Gastroesophageal sphincter (tissue), 4 donors: ENCODE results near the gene KRT3. TPM values are rescaled to one million over a fixed set of nuclear protein-coding genes. Genes with fewer than 3 reads are reported as not detected.

Experiments used
- ATAC-seq: fragments of 150-250 bp; one replicate; pipeline ENCODE4 v1.9.1; 2016; ENCODE audit warnings: mild to moderate bottlenecking, moderate library complexity
- H3K27ac ChIP-seq, 4 donors: fragments of 200-600 bp; sonication (generic) in 3 of 4; 1 replicate in 3 of 4; 2 replicates in 1 of 4; pipeline ENCODE4 v1.5.1; 2016 to 2019
- H3K27me3 ChIP-seq: fragments of 200-600 bp; sonication (generic); one replicate; pipeline ENCODE4 v1.5.1; 2019
- H3K36me3 ChIP-seq, 2 donors: fragments of 200-600 bp; sonication (generic); one replicate each; pipeline ENCODE4 v1.5.1; 2019; ENCODE audit warnings: control low read depth in 1 of 2
- H3K4me1 ChIP-seq, 3 donors: fragments of 200-600 bp; sonication (generic); 1 replicate in 2 of 3; 2 replicates in 1 of 3; pipeline ENCODE4 v1.5.1; 2016 to 2019; ENCODE audit warnings: control low read depth in 2 of 3
- H3K4me3 ChIP-seq, 2 donors: fragments of 200-600 bp; sonication (generic); one replicate each; pipeline ENCODE4 v1.5.1; 2019; ENCODE audit warnings: mild to moderate bottlenecking in 1 of 2, moderate library complexity in 1 of 2
- H3K9me3 ChIP-seq, 3 donors: fragments of 200-600 bp; sonication (generic); one replicate each; pipeline ENCODE4 v1.5.1; 2017 to 2019; ENCODE audit warnings: control low read depth in 2 of 3
- EP300 ChIP-seq: sonication (generic); formaldehyde crosslinking; IDR thresholded peaks from one replicate; pipeline ENCODE4 v1.6.1; 2017; ENCODE audit warnings: antibody characterized with exemption, mild to moderate bottlenecking
- POLR2A ChIP-seq, 2 donors: fragments of 450-650 bp; IDR thresholded peaks; one replicate each; pipeline ENCODE4 v1.6.1; 2017; ENCODE audit warnings: antibody characterized with exemption in 2 of 2, mild to moderate bottlenecking in 2 of 2, moderate library complexity in 1 of 2
- POLR2AphosphoS5 ChIP-seq: sonication (generic); formaldehyde crosslinking; IDR thresholded peaks from one replicate; pipeline ENCODE4 v1.6.1; 2017; ENCODE audit warnings: antibody characterized with exemption
- WGBS, 2 donors: methylation state at CpG; one replicate each; pipeline ENCODE4 v1.1.5; 2018; ENCODE audit warnings: low coverage in 1 of 2; 5-methylcytosine and 5-hydroxymethylcytosine counted together
- total RNA-seq, 4 donors: library from RNA; depleted of rRNA; stranded (reverse); fragments of >200 nt; gene quantifications; one replicate each; pipeline ENCODE4 v1.1.0, GENCODE V29; 2016
- TF ChIP-seq, protein P1 (sequence below), 4 experiments: fragments of 200-600 bp in 2 of 4; fragments of 450-650 bp in 2 of 4; sonication (generic) in 1 of 4; IDR thresholded peaks; one replicate each; pipeline ENCODE4 v1.5.1; 2017 to 2019; ENCODE audit warnings: antibody characterized with exemption in 4 of 4, mild to moderate bottlenecking in 2 of 4, moderate library complexity in 2 of 4

Gene KRT3
- total RNA-seq, 4 donors from 2014 or later = not detected

DNA sequence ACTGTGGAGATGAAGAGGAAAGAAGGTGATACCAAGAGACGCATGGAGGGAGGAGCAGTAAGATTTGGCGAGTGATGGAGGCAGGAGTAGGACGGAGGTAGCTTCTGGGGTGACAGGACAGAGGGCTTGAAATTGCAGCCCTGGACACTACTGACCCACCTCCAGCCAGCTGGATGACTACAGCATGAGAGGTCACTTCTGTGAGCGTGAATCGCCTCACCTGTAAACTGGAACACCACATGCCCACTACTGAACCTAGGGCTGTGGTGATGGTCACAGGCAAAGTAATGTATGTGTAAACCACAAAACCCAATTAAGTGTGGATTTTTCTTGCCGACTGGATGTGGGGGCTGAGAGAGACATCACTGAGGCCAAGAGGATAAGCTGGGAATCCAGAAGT, 24.6 kb upstream of the KRT3 start:
- Histone ChIP-seq H3K36me3 (no peaks in the 10 kb centered on the region), H3K4me3 (no peak overlapping the region), H3K9me3 (no peaks in the 10 kb centered on the region), H3K27me3 (peaks cover 21% of the 10 kb centered on the region), H3K27ac (no peak overlapping the region), H3K4me1 (peaks cover 0 to 4% (median 0%) of the 10 kb centered on the region in 3 donors)
- 86% methylated on average over 6 of the region's 6 CpGs; no CpG with 5 or more reads in 1 of the 2 donors for WGBS, 2 donors
- no peak for ATAC-seq
- TF ChIP-seq POLR2A (IDR thresholded peaks at IDR 0.05) (no peak), POLR2AphosphoS5 (no peak), EP300 (no peak)
- TF ChIP-seq, protein P1, sequence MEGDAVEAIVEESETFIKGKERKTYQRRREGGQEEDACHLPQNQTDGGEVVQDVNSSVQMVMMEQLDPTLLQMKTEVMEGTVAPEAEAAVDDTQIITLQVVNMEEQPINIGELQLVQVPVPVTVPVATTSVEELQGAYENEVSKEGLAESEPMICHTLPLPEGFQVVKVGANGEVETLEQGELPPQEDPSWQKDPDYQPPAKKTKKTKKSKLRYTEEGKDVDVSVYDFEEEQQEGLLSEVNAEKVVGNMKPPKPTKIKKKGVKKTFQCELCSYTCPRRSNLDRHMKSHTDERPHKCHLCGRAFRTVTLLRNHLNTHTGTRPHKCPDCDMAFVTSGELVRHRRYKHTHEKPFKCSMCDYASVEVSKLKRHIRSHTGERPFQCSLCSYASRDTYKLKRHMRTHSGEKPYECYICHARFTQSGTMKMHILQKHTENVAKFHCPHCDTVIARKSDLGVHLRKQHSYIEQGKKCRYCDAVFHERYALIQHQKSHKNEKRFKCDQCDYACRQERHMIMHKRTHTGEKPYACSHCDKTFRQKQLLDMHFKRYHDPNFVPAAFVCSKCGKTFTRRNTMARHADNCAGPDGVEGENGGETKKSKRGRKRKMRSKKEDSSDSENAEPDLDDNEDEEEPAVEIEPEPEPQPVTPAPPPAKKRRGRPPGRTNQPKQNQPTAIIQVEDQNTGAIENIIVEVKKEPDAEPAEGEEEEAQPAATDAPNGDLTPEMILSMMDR (IDR thresholded peaks at IDR 0.05) = no peak

GRCh38 chr12:52819731-52820510, 24.0 kb upstream of the KRT3 start:
- Histone ChIP-seq H3K27me3 (peaks cover 21% of the 10 kb centered on the region), H3K9me3 (no peaks in the 10 kb centered on the region), H3K27ac (no peak overlapping the region), H3K36me3 (no peaks in the 10 kb centered on the region), H3K4me3 (no peak overlapping the region), H3K4me1 (peaks cover 0 to 4% (median 0%) of the 10 kb centered on the region in 3 donors)
- no peak for ATAC-seq
- 86 to 92% methylated on average over 3 of the region's 7 CpGs for WGBS, 2 donors
- TF ChIP-seq, protein P1 (IDR thresholded peaks at IDR 0.05) = no peak
- TF ChIP-seq POLR2A (IDR thresholded peaks at IDR 0.05) (no peak), POLR2AphosphoS5 (no peak), EP300 (no peak)

DNA sequence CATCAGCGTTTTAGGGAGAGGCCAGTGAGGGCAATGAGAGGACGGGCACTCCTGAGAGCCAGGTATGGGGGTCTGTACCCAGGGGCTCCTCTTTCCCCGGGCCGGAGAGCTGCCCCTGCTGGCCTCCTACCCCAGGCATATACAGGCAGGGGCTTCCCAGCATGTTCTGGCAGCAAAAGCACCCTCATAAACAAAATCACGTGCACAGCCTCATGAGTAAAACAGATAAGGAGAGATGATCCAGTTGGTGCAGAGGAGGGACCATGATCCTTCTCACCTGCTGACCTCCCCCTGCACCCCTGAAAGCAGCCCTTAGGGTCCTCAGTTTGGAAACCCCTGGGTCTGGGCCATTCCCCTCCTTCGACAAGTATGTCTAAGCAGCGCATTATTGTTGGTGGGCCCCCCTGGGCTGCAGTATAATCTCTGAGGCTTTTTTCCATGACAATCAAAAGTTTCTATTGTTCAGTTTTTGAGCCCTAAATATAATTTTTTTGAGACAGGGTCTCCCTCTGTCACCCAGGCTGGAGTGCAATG, 23.0 kb upstream of the KRT3 start:
- no peak for ATAC-seq
- Histone ChIP-seq H3K27ac (no peak overlapping the region), H3K4me1 (peaks cover 0 to 4% (median 0%) of the 10 kb centered on the region in 3 donors), H3K36me3 (no peaks in the 10 kb centered on the region), H3K9me3 (no peaks in the 10 kb centered on the region), H3K4me3 (no peak overlapping the region), H3K27me3 (peaks cover 21% of the 10 kb centered on the region)
- 44 to 49% methylated on average over 2 of the region's 7 CpGs for WGBS, 2 donors
- no peak for TF ChIP-seq POLR2AphosphoS5
- no peak for TF ChIP-seq POLR2A (IDR thresholded peaks at IDR 0.05)

DNA sequence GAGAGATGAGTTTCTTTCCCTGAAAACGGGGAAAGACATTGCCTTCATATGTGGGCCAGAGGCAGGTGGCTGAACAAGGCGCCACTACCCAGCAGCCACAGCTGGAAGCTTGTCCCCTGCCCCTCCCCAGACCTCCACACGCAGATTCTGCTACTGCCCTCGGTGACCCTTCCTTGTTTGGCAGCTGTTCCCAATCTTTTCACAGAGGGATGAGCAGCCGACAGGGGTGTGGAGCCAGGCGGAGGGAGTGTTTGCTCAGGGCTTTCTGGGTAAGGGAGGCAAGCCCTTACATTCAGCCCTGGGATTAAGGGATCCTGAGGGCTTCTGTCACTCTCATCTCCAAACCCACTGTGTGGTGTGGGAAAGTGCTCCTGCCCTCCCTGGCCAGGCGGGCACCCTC, 22.5 kb upstream of the KRT3 start:
- Histone ChIP-seq H3K4me1 (peaks cover 0 to 4% (median 0%) of the 10 kb centered on the region in 3 donors), H3K4me3 (no peak overlapping the region), H3K27ac (no peak overlapping the region), H3K36me3 (no peaks in the 10 kb centered on the region), H3K9me3 (no peaks in the 10 kb centered on the region), H3K27me3 (peaks cover 21% of the 10 kb centered on the region)
- no peak for ATAC-seq
- TF ChIP-seq, protein P1 (IDR thresholded peaks at IDR 0.05) = no peak
- TF ChIP-seq POLR2AphosphoS5 (no peak), EP300 (no peak), POLR2A (IDR thresholded peaks at IDR 0.05) (no peak)
- WGBS, 2 donors = 54% methylated on average over 3 of the region's 7 CpGs; no CpG with 5 or more reads in 1 of the 2 donors

DNA sequence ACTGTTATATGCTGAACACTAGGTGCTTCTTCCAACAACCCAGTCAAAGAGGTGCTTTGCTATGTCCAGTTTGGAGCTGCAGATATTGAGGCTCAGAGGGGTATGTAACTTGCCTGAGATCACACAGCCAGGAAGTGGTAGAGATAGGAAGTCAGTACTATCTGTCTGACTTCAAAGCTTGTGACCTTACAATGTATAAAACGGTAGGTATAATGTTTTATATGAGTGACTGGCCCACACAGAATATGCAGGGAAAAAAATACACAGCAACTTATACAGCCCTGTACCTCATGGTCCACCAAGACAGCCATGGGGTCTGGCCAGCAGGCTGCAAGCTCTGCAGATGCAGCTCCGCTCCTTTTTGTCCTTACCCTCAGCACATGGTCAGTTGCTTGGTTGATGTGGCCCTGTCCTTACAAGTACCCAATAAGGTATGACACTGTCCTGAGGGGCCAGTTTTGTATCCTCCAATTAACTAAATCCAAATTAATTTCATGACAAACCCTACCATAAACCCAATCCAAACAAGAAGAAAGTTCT, 21.9 kb upstream of the KRT3 start:
- 70 to 83% methylated on average over 2 of the region's 2 CpGs for WGBS, 2 donors
- no peak overlapping the region for H3K4me3 ChIP-seq
- H3K4me1 ChIP-seq = peaks cover 0 to 4% (median 0%) of the 10 kb centered on the region in 3 donors
- ATAC-seq = no peak
- no peaks in the 10 kb centered on the region for H3K9me3 ChIP-seq
- H3K36me3 ChIP-seq = no peaks in the 10 kb centered on the region
- peaks cover 21% of the 10 kb centered on the region for H3K27me3 ChIP-seq
- TF ChIP-seq POLR2AphosphoS5 = no peak
- TF ChIP-seq POLR2A (IDR thresholded peaks at IDR 0.05) = no peak
- TF ChIP-seq, protein P1 (IDR thresholded peaks at IDR 0.05) = no peak
- TF ChIP-seq EP300 = no peak
- H3K27ac ChIP-seq = no peak overlapping the region
